Activated B cell treated with CpG ODN at 0.5 μM for 24 hours (primary cell): ENCODE measurements around the gene OLFM3. TPM values are rescaled to one million over a fixed set of nuclear protein-coding genes. Genes with fewer than 3 reads are reported as not detected.

Experiments
- ATAC-seq: fragments of 200-7000 bp; cut with Tn5 transposase; one replicate; pipeline ENCODE4 v1.10.0; 2021; ENCODE audit warnings: low read depth, mild to moderate bottlenecking, moderate library complexity
- CTCF ChIA-PET: fragments of 350-600 bp; sonication (Branson Sonifier 250); formaldehyde crosslinking; loops from one replicate; lab custom pipeline; 2021; ENCODE audit warnings: antibody characterized with exemption; lab: Charles Lee
- POLR2A ChIA-PET: fragments of 350-600 bp; sonication (Branson Sonifier 250); formaldehyde crosslinking; loops from one replicate; lab custom pipeline; 2021; ENCODE audit warnings: antibody characterized with exemption; lab: Charles Lee
- DNase-seq: peaks from one replicate; pipeline ENCODE4 v3.0.0; 2022
- H3K27ac Mint-ChIP-seq: one replicate; pipeline ENCODE4 v1.8.0; 2020; ENCODE audit warnings: mixed read lengths
- H3K27me3 Mint-ChIP-seq: one replicate; pipeline ENCODE4 v1.8.0; 2021; ENCODE audit warnings: mixed read lengths
- H3K36me3 Mint-ChIP-seq: one replicate; pipeline ENCODE4 v1.8.0; 2021; ENCODE audit warnings: low read depth, mixed read lengths
- H3K4me1 Mint-ChIP-seq: one replicate; pipeline ENCODE4 v1.8.0; 2021; ENCODE audit warnings: mixed read lengths
- H3K4me3 Mint-ChIP-seq: one replicate; pipeline ENCODE4 v1.8.0; 2020; ENCODE audit warnings: mild to moderate bottlenecking, mixed read lengths
- H3K9me3 Mint-ChIP-seq: one replicate; pipeline ENCODE4 v1.8.0; 2020; ENCODE audit warnings: mixed read lengths
- CTCF ChIP-seq: fragments of 200-600 bp; IDR thresholded peaks from one replicate; pipeline ENCODE4 v1.8.0; 2022; ENCODE audit warnings: antibody characterized with exemption, mild to moderate bottlenecking
- intact Hi-C: fragments of 100-400 bp; cut with micrococcal nuclease; formaldehyde crosslinking; loops from one replicate; pipeline ENCODE4 v1.15.1; 2024
- total RNA-seq: library from RNA; stranded (reverse); gene quantifications from 2 replicates; pipeline ENCODE4 v1.2.3, GENCODE V29; 2022

Gene OLFM3
- total RNA-seq, 1 donor from 2014 or later: not detected

DNA sequence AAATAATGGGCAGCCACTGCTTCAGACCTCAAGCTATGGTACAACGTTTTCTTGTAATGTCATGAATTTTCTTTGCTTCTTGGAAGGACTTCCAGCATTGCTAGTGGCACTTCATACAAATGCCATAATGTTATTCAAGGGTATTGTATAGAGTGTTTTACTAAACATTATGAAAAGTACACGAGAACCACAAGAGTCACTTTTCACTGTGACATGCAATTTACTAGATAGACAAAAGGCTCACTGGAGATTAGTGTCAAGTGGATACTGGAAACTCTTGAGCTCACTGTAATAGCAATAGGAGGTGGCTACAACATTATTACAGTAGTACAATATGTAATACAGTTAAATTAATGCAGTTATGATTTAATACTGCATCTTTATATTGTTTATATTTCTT, 5.3 kb upstream of the OLFM3 start:
- Mint-ChIP-seq H3K9me3 (no peaks in the 10 kb centered on the region), H3K27me3 (no peaks in the 10 kb centered on the region), H3K36me3 (no peaks in the 10 kb centered on the region), H3K4me1 (no peaks in the 10 kb centered on the region), H3K27ac (no peak overlapping the region), H3K4me3 (no peak overlapping the region)
- no peak for ATAC-seq
- intact Hi-C loops: no loop called here
- no peak for DNase-seq
- CTCF ChIA-PET: no interaction called here
- TF ChIP-seq CTCF: no peak
- POLR2A ChIA-PET: no interaction called here

DNA sequence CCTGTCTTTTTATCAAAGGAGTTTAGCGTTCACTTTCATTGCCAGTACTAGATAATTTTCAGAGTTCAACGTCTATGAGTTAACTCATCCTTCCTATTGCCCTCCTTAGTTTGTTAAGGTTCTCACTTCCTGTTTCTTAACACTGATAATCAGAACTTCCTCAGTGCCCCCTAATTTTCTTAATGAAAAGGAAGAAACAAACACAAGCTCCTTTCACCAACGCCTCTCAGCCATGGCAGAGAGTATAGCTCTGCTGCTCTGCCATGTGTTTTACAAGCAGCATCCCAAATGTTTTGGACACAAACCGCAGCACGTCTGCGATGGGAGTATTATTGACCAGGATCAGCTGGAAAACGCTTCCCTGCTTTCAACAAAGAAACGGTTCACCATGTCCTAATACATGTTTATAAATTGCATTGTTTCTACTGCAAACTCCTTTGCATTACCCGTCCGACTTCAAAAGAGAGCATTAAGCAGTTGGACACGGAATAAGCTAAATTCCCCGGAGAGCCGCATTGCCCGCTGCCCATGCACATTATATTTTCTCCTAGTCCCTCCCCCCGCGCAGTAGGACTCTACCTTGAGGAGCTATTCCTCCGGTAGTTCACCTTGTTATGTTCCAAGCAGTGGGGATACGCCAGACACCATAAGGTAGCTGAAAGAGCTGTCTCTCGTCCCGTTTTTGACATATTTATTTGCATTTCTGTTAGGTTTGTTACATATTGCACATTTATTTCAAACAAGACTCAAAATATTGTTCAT, 561 bp downstream of the OLFM3 start:
- intact Hi-C loops: no loop called here
- Mint-ChIP-seq H3K27me3 (peaks cover 11% of the 10 kb centered on the region), H3K9me3 (no peaks in the 10 kb centered on the region), H3K4me1 (no peaks in the 10 kb centered on the region), H3K4me3 (no peak overlapping the region), H3K36me3 (no peaks in the 10 kb centered on the region), H3K27ac (no peak overlapping the region)
- CTCF ChIA-PET: no interaction called here
- no peak for TF ChIP-seq CTCF
- POLR2A ChIA-PET: no interaction called here
- no peak for DNase-seq
- ATAC-seq: no peak

- intact Hi-C loops: no loop called here
- no peak for DNase-seq
- Mint-ChIP-seq H3K4me1 (no peaks in the 10 kb centered on the region), H3K9me3 (no peaks in the 10 kb centered on the region), H3K27ac (no peak overlapping the region), H3K27me3 (peaks cover 11% of the 10 kb centered on the region), H3K4me3 (no peak overlapping the region), H3K36me3 (no peaks in the 10 kb centered on the region)
- no peak for ATAC-seq
- ChIA-PET CTCF (no interaction called here), POLR2A (no interaction called here)
- TF ChIP-seq CTCF: no peak
Observed at GRCh38 chr1:101993710-101994109, 3.0 kb downstream of the OLFM3 start.

DNA sequence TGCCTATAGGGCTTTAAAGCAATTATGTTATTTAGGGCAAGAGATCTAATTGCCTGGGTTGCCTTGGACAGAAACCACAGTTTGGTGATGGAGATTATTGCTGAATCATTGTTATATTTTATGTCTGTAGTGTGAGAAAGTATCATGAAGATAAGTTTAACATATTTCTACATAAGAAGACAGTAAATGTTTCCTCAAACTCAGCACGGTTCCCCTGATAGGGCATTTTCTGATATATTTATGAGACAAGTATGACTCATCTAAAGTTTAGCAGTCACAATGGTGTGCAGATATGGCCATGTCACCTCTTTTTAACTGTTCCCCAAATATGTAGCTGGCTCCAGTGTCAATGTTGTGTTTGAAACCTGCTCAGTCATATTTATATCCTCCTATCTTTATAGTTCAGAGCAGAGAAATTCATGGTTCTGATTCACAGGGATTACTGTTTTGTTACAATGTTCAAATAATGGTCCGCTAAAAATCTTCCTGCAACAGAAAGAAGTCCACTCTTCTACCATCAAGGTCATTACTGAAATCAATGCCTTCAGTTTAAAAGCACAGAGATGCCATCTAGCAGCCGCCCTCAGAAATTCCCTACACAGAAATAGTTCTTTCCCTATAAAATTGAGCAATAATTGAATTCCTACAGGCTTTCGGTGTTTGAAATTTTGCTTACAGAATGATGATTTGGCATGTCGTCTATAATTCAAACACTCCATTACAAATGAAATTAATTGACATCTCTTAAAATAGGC, 3.7 kb downstream of the OLFM3 start:
- TF ChIP-seq CTCF: no peak
- ChIA-PET POLR2A (no interaction called here), CTCF (no interaction called here)
- ATAC-seq (no peak), DNase-seq (no peak)
- Mint-ChIP-seq H3K4me3 (no peak overlapping the region), H3K27ac (no peak overlapping the region), H3K36me3 (no peaks in the 10 kb centered on the region), H3K9me3 (no peaks in the 10 kb centered on the region), H3K4me1 (no peaks in the 10 kb centered on the region), H3K27me3 (peaks cover 11% of the 10 kb centered on the region)
- intact Hi-C loops: no loop called here

DNA sequence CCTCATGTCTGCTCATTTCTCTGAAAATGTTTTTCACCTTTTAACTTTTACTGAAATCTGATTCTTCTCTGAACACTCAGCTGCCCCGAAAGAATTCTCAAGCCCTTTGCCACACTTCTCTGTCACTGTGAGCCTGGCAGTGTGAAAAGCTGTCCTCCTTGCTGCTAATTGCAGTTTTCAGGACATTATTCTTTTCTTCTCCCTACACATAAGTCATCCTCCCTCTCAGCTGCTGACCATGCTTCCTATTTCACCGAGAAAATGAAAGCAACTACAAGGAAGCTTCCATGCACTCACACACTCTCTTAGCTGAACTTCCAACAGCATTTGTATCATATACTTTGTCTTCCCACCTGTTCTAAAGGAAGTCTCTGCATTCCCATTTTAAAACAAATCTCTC, 15.8 kb downstream of the OLFM3 start:
- no peak for ATAC-seq

More for the DNA sequence above, 15.8 kb downstream of the OLFM3 start:
- Mint-ChIP-seq H3K36me3 (no peaks in the 10 kb centered on the region), H3K27me3 (no peaks in the 10 kb centered on the region), H3K4me3 (no peak overlapping the region), H3K27ac (no peak overlapping the region), H3K4me1 (no peaks in the 10 kb centered on the region), H3K9me3 (no peaks in the 10 kb centered on the region)
- DNase-seq: no peak
- no peak for TF ChIP-seq CTCF
- ChIA-PET POLR2A (no interaction called here), CTCF (no interaction called here)
- intact Hi-C loops: no loop called here
